GM12865 (cell line): ENCODE measurements around the gene ABCA1.
"Not testable (repeated sequence)": the region's sequence is repeated elsewhere in the genome, so short reads cannot be mapped to it uniquely, and the experiment has no call there.

ENCODE experiments used
- DNase-seq: peaks from one replicate; pipeline ENCODE4 v3.0.0; 2010; ENCODE audit warnings: low read depth
- H3K4me3 ChIP-seq: 2 replicates; pipeline ENCODE4 v1.5.1; 2011; ENCODE audit warnings: mild to moderate bottlenecking, low read depth, low read length, control low read depth
- TF ChIP-seq, protein P1 (sequence below): IDR thresholded peaks from 2 replicates; pipeline ENCODE4 v1.5.1; 2011; ENCODE audit warnings: low read length, control low read depth, low read depth, inconsistent platforms; ENCODE audit not compliant: insufficient read depth; ENCODE audit errors: missing control alignments

Gene ABCA1

GRCh38 chr9:104903609-104904008 lies 24.3 kb downstream of the ABCA1 start:
- no peak for DNase-seq
- TF ChIP-seq, protein P1, sequence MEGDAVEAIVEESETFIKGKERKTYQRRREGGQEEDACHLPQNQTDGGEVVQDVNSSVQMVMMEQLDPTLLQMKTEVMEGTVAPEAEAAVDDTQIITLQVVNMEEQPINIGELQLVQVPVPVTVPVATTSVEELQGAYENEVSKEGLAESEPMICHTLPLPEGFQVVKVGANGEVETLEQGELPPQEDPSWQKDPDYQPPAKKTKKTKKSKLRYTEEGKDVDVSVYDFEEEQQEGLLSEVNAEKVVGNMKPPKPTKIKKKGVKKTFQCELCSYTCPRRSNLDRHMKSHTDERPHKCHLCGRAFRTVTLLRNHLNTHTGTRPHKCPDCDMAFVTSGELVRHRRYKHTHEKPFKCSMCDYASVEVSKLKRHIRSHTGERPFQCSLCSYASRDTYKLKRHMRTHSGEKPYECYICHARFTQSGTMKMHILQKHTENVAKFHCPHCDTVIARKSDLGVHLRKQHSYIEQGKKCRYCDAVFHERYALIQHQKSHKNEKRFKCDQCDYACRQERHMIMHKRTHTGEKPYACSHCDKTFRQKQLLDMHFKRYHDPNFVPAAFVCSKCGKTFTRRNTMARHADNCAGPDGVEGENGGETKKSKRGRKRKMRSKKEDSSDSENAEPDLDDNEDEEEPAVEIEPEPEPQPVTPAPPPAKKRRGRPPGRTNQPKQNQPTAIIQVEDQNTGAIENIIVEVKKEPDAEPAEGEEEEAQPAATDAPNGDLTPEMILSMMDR: no peak
- no peak overlapping the region for H3K4me3 ChIP-seq

GRCh38 chr9:104900871-104901270 lies 27.1 kb downstream of the ABCA1 start:
- TF ChIP-seq, protein P1: no peak

DNA sequence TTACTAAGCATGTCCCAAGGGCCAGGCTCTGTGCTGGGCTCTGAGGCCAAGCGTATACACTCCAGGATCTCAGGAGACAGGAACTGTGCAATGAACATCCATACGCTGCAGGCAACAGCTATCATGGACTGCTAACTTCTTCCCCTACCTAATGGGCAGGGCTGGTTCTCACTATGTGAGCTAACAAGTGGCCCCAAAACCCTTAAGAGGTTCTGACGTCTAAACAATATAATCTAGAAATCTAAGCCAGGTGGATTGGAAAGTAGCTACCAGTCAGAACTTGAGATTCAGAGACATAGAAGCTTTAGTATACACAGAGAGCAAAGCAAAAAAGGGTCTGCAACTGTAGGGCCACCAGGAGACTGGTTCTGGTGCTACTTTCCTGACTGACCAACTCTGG lies 27.6 kb downstream of the ABCA1 start:
- H3K4me3 ChIP-seq: no peak overlapping the region
- no peak for DNase-seq
- TF ChIP-seq, protein P1: no peak

More at GRCh38 chr9:104900871-104901270, 27.1 kb downstream of the ABCA1 start:
- no peak overlapping the region for H3K4me3 ChIP-seq
- DNase-seq: no peak

- no peak for DNase-seq
Measured at GRCh38 chr9:104899759-104900247, 28.2 kb downstream of the ABCA1 start.

GRCh38 chr9:104898376-104898775 lies 29.6 kb downstream of the ABCA1 start:
- DNase-seq, H3K4me3 ChIP-seq: not testable (repeated sequence)

More at GRCh38 chr9:104899759-104900247, 28.2 kb downstream of the ABCA1 start:
- H3K4me3 ChIP-seq: no peak overlapping the region
- TF ChIP-seq, protein P1: no peak

GRCh38 chr9:104896131-104896530 lies 31.8 kb downstream of the ABCA1 start:
- H3K4me3 ChIP-seq: no peak overlapping the region
- no peak for DNase-seq
- TF ChIP-seq, protein P1: no peak

DNA sequence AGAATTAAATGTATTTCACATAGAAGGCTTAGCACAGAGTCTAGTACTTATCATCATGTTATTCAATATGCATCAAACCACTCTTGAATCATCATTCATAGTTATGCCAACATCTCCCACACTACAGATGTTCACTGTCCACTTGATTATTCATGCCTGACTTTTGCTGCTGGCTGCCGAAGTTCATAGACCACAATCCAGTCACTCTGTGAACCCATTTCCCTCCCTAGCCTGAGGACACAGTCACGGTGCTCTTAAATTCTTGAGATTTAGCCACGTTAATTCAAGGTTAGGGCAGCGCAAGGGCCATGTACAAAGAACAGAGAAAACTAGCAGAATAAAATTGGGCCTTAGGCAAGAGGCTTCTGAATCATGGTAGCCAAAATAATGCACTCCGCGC lies 32.4 kb downstream of the ABCA1 start:
- no peak for DNase-seq
- H3K4me3 ChIP-seq: no peak overlapping the region
- TF ChIP-seq, protein P1: no peak

GRCh38 chr9:104892701-104893100 lies 35.3 kb downstream of the ABCA1 start:
- TF ChIP-seq, protein P1: no peak
- H3K4me3 ChIP-seq: no peak overlapping the region
- DNase-seq: no peak
